Neural cell (in vitro differentiated cells): ENCODE measurements around the gene DNASE1L2. TPM values are rescaled to one million over a fixed set of nuclear protein-coding genes. Genes with fewer than 3 reads are reported as not detected.

ENCODE experiments used
- polyA plus RNA-seq: library from polyadenylated mRNA; depleted of rRNA; stranded (reverse); fragments of >200 nt; gene quantifications from 2 replicates; pipeline ENCODE4 v1.2.3, GENCODE V29; 2014
- small RNA-seq, 3 experiments: library from RNA; depleted of rRNA; stranded (forward); fragments of <200 nt; gene quantifications; one replicate each; pipeline ENCODE3, GENCODE V24; 2012

The DNASE1L2 gene
- polyA plus RNA-seq, 1 donor from 2014 or later: 10.2 TPM

Small RNA genes lying within 50 kb of the gene (small RNA-seq; reads per million reads assigned to genes)
- 0.03 to 0.19 (median 0.08) reads per million in 3 experiments for gene MIR3677
- gene MIR4717: 0 reads per million in 3 experiments

Other genes with a start within 250 kb of the DNASE1L2 start
- 61.0 and 71.9 TPM in 2 replicates for gene SYNGR3, start 246.5 kb upstream of the DNASE1L2 start, polyA plus RNA-seq
- gene ZNF598, start 226.6 kb upstream of the DNASE1L2 start, polyA plus RNA-seq: 18.2 and 22.1 TPM in 2 replicates
- gene NPW, start 216.7 kb upstream of the DNASE1L2 start, polyA plus RNA-seq: not detected in 2 replicates
- gene NHERF2, start 209.5 kb upstream of the DNASE1L2 start, polyA plus RNA-seq: 3.4 and 4.1 TPM in 2 replicates
- gene NTHL1, start 188.6 kb upstream of the DNASE1L2 start, polyA plus RNA-seq: 43.1 and 56.9 TPM in 2 replicates
- gene TSC2, start 188.5 kb upstream of the DNASE1L2 start, polyA plus RNA-seq: 69.2 and 92.8 TPM in 2 replicates
- gene PKD1, start 100.5 kb upstream of the DNASE1L2 start, polyA plus RNA-seq: 176 and 232 TPM in 2 replicates
- 2.7 and 4.9 TPM in 2 replicates for gene RAB26, start 87.8 kb upstream of the DNASE1L2 start, polyA plus RNA-seq
- 30.9 and 42.5 TPM in 2 replicates for gene TRAF7, start 80.7 kb upstream of the DNASE1L2 start, polyA plus RNA-seq
- gene CASKIN1, start 39.8 kb upstream of the DNASE1L2 start, polyA plus RNA-seq: 10.3 and 12.3 TPM in 2 replicates
- 13.5 and 34.2 TPM in 2 replicates for gene MLST8, start 31.0 kb upstream of the DNASE1L2 start, polyA plus RNA-seq
- 39.2 and 43.6 TPM in 2 replicates for gene BRICD5, start 25.6 kb upstream of the DNASE1L2 start, polyA plus RNA-seq
- 42.2 and 44.1 TPM in 2 replicates for gene PGP, start 21.6 kb upstream of the DNASE1L2 start, polyA plus RNA-seq
- 64.9 and 81.6 TPM in 2 replicates for gene E4F1, start 12.9 kb upstream of the DNASE1L2 start, polyA plus RNA-seq
- 33.1 and 35.3 TPM in 2 replicates for gene ECI1, start 15.1 kb downstream of the DNASE1L2 start, polyA plus RNA-seq
- gene RNPS1, start 31.7 kb downstream of the DNASE1L2 start, polyA plus RNA-seq: 180 and 195 TPM in 2 replicates
- gene ABCA3, start 104.3 kb downstream of the DNASE1L2 start, polyA plus RNA-seq: 30.7 and 34.1 TPM in 2 replicates
- 5.2 and 5.7 TPM in 2 replicates for gene CCNF, start 193.0 kb downstream of the DNASE1L2 start, polyA plus RNA-seq
- 27.6 and 31.5 TPM in 2 replicates for gene TEDC2, start 223.7 kb downstream of the DNASE1L2 start, polyA plus RNA-seq
- 1.2 and 2.4 TPM in 2 replicates for gene NTN3, start 234.9 kb downstream of the DNASE1L2 start, polyA plus RNA-seq
- 27.1 and 30.1 TPM in 2 replicates for gene TBC1D24, start 238.7 kb downstream of the DNASE1L2 start, polyA plus RNA-seq